ENCODE measurements around the gene SIK2. TPM values are rescaled to one million over a fixed set of nuclear protein-coding genes. Genes with fewer than 3 reads are reported as not detected.

Gene SIK2
- total and polyA plus RNA-seq, 2 donors (not counting 3 experiments of a cell fraction or from before 2014, with no cell fraction given) = 14.6 to 17.1 TPM

GRCh38 chr11:111560800-111561199, 41.4 kb upstream of the SIK2 start:
- peaks cover 0 to 2% of the 10 kb centered on the region in 2 experiments for H3K27me3 ChIP-seq (ENCODE audit: control insufficient read depth in 2 of 2, insufficient read depth in 2 of 2, low read length in 2 of 2)
- no peaks in the 10 kb centered on the region for H4K20me1 ChIP-seq (replicated peaks; ENCODE audit: control insufficient read depth, extremely low read depth, insufficient read depth, low read length)
- no peak overlapping the region for H3K27ac ChIP-seq (ENCODE audit: insufficient read depth, low read depth, low read length)
- H3K9me3 ChIP-seq (replicated peaks; ENCODE audit: control insufficient read depth, insufficient read depth, low read length) = no peaks in the 10 kb centered on the region
- no peak overlapping the region for H2AFZ ChIP-seq (ENCODE audit: low read depth, low read length)
- H3K4me2 ChIP-seq (ENCODE audit: insufficient read depth, low read length) = no peak overlapping the region
- no peaks in the 10 kb centered on the region for H3K79me2 ChIP-seq (ENCODE audit: control insufficient read depth, insufficient read depth, low read length)
- CTCF ChIA-PET = interaction anchor here (1.2 to 4.0 kb wide), 5 partner anchors 10 to 291 kb away, joined by 3 to 15 read pairs (median 7); no protein-coding TSS in a partner anchor
- no peak for DNase-seq (ENCODE audit: low read depth, low spot score)
- POLR2A ChIA-PET = no interaction called here
- no peaks in the 10 kb centered on the region for H3K36me3 ChIP-seq (ENCODE audit: control insufficient read depth in 2 of 2, extremely low read depth in 1 of 2, insufficient read depth in 2 of 2, low read length in 2 of 2)
- intact Hi-C loops (cut with micrococcal nuclease) (no loop called here), dilution Hi-C loops (cut with MboI; ENCODE audit: extremely low pct_ligation_motif_present, low sequenced_read_pairs) (no loop called here)
- FAIRE-seq = no peak
- BruUV-seq (replicated peaks) = no TSS peak
- no peak for TF ChIP-seq POLR2AphosphoS5 (IDR thresholded peaks at IDR 0.05; ENCODE audit: insufficient read depth, low read depth, low read length)
- no peak for TF ChIP-seq EZH2 (IDR thresholded peaks at IDR 0.05; ENCODE audit: borderline replicate concordance, low read depth, low read length, severe bottlenecking)
- TF ChIP-seq JUN (IDR thresholded peaks at IDR 0.05; ENCODE audit: borderline replicate concordance, insufficient read depth, insufficient read length, low read depth) = no peak
- TF ChIP-seq, protein P1, sequence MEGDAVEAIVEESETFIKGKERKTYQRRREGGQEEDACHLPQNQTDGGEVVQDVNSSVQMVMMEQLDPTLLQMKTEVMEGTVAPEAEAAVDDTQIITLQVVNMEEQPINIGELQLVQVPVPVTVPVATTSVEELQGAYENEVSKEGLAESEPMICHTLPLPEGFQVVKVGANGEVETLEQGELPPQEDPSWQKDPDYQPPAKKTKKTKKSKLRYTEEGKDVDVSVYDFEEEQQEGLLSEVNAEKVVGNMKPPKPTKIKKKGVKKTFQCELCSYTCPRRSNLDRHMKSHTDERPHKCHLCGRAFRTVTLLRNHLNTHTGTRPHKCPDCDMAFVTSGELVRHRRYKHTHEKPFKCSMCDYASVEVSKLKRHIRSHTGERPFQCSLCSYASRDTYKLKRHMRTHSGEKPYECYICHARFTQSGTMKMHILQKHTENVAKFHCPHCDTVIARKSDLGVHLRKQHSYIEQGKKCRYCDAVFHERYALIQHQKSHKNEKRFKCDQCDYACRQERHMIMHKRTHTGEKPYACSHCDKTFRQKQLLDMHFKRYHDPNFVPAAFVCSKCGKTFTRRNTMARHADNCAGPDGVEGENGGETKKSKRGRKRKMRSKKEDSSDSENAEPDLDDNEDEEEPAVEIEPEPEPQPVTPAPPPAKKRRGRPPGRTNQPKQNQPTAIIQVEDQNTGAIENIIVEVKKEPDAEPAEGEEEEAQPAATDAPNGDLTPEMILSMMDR (IDR thresholded peaks at IDR 0.05; ENCODE audit: extremely low read depth in 1 of 2, insufficient read depth in 1 of 2, low read depth in 1 of 2, low read length in 2 of 2) = no peak
- TF ChIP-seq FOS (IDR thresholded peaks at IDR 0.05; ENCODE audit: borderline replicate concordance, insufficient read depth, low read length) = no peak
- TF ChIP-seq, protein P2, sequence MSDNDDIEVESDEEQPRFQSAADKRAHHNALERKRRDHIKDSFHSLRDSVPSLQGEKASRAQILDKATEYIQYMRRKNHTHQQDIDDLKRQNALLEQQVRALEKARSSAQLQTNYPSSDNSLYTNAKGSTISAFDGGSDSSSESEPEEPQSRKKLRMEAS (IDR thresholded peaks at IDR 0.05; ENCODE audit: insufficient read depth, insufficient read length) = no peak
- no peak for TF ChIP-seq GATA2 (IDR thresholded peaks at IDR 0.05; ENCODE audit: insufficient read depth, insufficient read length, low read depth, low read length)
- TF ChIP-seq POLR2A (IDR thresholded peaks at IDR 0.05; ENCODE audit: low read depth, low read length) = no peak
- no peak for TF ChIP-seq MYC (IDR thresholded peaks at IDR 0.05; ENCODE audit: low read depth, low read length)
- H3K4me1 ChIP-seq (ENCODE audit: control insufficient read depth, extremely low read depth, insufficient read depth, low read length) = no peaks in the 10 kb centered on the region
- no peaks in the 10 kb centered on the region for H3K9me1 ChIP-seq (replicated peaks; ENCODE audit: control insufficient read depth, extremely low read depth, insufficient read depth, low read length)
- H3K9ac ChIP-seq (replicated peaks; ENCODE audit: extremely low read depth, insufficient read depth, low read length) = no peak overlapping the region
- no peak overlapping the region for H3K4me3 ChIP-seq (replicated peaks in 1 of 3; ENCODE audit: insufficient read depth in 1 of 3, low read depth in 1 of 3, low read length in 3 of 3)
